Measurements from ENCODE around the gene TMEM208.

The TMEM208 gene

GRCh38 chr16:67198238-67198734, 28.6 kb upstream of the TMEM208 start:
- Histone ChIP-seq H3K4me3 (ENCODE audit: low read depth in 1 of 2, low read length in 1 of 2) (no peak overlapping the region), H3K36me3 (peaks cover 92% of the 10 kb centered on the region)
- no peak for TF ChIP-seq CTCF (IDR thresholded peaks at IDR 0.05)

GRCh38 chr16:67199011-67199807, 27.7 kb upstream of the TMEM208 start, which contains the start of gene ELMO3:
TSS of gene ELMO3 (plus strand) at chr16:67199131. CDS start at chr16:67199327, 196 bp downstream.
- Histone ChIP-seq H3K36me3 (peaks cover 97% of the 10 kb centered on the region), H3K4me3 (ENCODE audit: low read depth in 1 of 2, low read length in 1 of 2) (no peak within 1 kb of the TSS), H3K27ac (peak within 1 kb of the TSS; percentile 6), H3K4me1 (ENCODE audit: control insufficient read depth in 1 of 2, insufficient read depth in 1 of 2, low read depth in 1 of 2, low read length in 1 of 2) (no peaks in the 10 kb centered on the region), H3K9me3 (no peaks in the 10 kb centered on the region), H3K27me3 (no peaks in the 10 kb centered on the region)
- no peak for TF ChIP-seq CTCF (IDR thresholded peaks at IDR 0.05)

More at GRCh38 chr16:67198238-67198734, 28.6 kb upstream of the TMEM208 start:
- no peaks in the 10 kb centered on the region for H3K9me3 ChIP-seq
- H3K27ac ChIP-seq, result peak overlapping the region; percentile 6
- peaks cover 3 to 8% of the 10 kb centered on the region in 2 experiments for H3K4me1 ChIP-seq (ENCODE audit: control insufficient read depth in 1 of 2, insufficient read depth in 1 of 2, low read depth in 1 of 2, low read length in 1 of 2)
- H3K27me3 ChIP-seq, result no peaks in the 10 kb centered on the region

GRCh38 chr16:67199808-67200198, 27.1 kb upstream of the TMEM208 start:
- peaks cover 97% of the 10 kb centered on the region for H3K36me3 ChIP-seq
- no peak overlapping the region for H3K4me3 ChIP-seq (ENCODE audit: low read depth in 1 of 2, low read length in 1 of 2)
- H3K4me1 ChIP-seq (ENCODE audit: control insufficient read depth in 1 of 2, insufficient read depth in 1 of 2, low read depth in 1 of 2, low read length in 1 of 2), result no peaks in the 10 kb centered on the region
- no peak for TF ChIP-seq CTCF (IDR thresholded peaks at IDR 0.05)
- no peaks in the 10 kb centered on the region for H3K9me3 ChIP-seq
- no peaks in the 10 kb centered on the region for H3K27me3 ChIP-seq
- H3K27ac ChIP-seq, result no peak overlapping the region

GRCh38 chr16:67200491-67200890, 26.4 kb upstream of the TMEM208 start:
- Histone ChIP-seq H3K36me3 (peaks cover 92% of the 10 kb centered on the region), H3K27ac (no peak overlapping the region), H3K27me3 (no peaks in the 10 kb centered on the region), H3K4me1 (ENCODE audit: control insufficient read depth in 1 of 2, insufficient read depth in 1 of 2, low read depth in 1 of 2, low read length in 1 of 2) (no peaks in the 10 kb centered on the region), H3K4me3 (ENCODE audit: low read depth in 1 of 2, low read length in 1 of 2) (no peak overlapping the region), H3K9me3 (no peaks in the 10 kb centered on the region)
- TF ChIP-seq CTCF (IDR thresholded peaks at IDR 0.05), result no peak

- H3K27me3 ChIP-seq, result no peaks in the 10 kb centered on the region
- H3K27ac ChIP-seq, result no peak overlapping the region
- TF ChIP-seq CTCF (IDR thresholded peaks at IDR 0.05), result no peak
- H3K9me3 ChIP-seq, result no peaks in the 10 kb centered on the region
- H3K36me3 ChIP-seq, result peaks cover 92% of the 10 kb centered on the region
- H3K4me1 ChIP-seq (ENCODE audit: control insufficient read depth in 1 of 2, insufficient read depth in 1 of 2, low read depth in 1 of 2, low read length in 1 of 2), result no peaks in the 10 kb centered on the region
- no peak overlapping the region for H3K4me3 ChIP-seq (ENCODE audit: low read depth in 1 of 2, low read length in 1 of 2)
These were observed 25.3 kb upstream of the TMEM208 start for GRCh38 chr16:67201411-67202345.
